Uterus (tissue), 2 donors: Measurements from ENCODE around the gene CRIM1.

Experiments used
- POLR2A ChIP-seq, 2 donors: fragments of 450-650 bp; IDR thresholded peaks; one replicate each; pipeline ENCODE4 v1.6.1; 2016; ENCODE audit warnings: antibody characterized with exemption in 2 of 2, mild to moderate bottlenecking in 1 of 2, moderate library complexity in 1 of 2
- TF ChIP-seq, protein P1 (sequence below), 4 experiments: fragments of 200-600 bp in 2 of 4; fragments of 450-650 bp in 2 of 4; sonication (generic) in 2 of 4; IDR thresholded peaks; one replicate each; pipeline ENCODE4 v1.5.1; 2016 to 2019; ENCODE audit warnings: antibody characterized with exemption in 4 of 4, mild to moderate bottlenecking in 2 of 4, moderate library complexity in 1 of 4

DNA sequence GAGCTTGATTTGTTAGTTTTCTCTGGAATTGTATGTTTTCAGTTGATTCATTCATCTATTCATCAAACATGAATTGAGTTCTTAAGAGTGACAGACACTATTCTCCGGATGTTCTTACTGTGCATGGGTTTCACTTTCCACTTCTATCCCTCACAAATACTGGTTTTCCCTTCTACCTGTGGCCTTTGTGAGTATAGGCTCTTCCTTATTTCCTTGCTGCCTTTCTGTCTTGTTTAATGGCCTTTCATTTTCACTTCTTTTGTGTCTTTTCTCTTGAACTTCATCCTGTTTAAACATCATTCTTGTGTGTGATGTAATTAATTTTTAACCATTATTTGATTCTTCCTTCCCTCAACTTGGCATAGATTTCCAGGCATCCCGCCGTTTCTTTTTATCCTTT is 90.7 kb downstream of the CRIM1 start:
- TF ChIP-seq, protein P1, sequence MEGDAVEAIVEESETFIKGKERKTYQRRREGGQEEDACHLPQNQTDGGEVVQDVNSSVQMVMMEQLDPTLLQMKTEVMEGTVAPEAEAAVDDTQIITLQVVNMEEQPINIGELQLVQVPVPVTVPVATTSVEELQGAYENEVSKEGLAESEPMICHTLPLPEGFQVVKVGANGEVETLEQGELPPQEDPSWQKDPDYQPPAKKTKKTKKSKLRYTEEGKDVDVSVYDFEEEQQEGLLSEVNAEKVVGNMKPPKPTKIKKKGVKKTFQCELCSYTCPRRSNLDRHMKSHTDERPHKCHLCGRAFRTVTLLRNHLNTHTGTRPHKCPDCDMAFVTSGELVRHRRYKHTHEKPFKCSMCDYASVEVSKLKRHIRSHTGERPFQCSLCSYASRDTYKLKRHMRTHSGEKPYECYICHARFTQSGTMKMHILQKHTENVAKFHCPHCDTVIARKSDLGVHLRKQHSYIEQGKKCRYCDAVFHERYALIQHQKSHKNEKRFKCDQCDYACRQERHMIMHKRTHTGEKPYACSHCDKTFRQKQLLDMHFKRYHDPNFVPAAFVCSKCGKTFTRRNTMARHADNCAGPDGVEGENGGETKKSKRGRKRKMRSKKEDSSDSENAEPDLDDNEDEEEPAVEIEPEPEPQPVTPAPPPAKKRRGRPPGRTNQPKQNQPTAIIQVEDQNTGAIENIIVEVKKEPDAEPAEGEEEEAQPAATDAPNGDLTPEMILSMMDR (IDR thresholded peaks at IDR 0.05): no peak
- no peak for TF ChIP-seq POLR2A (IDR thresholded peaks at IDR 0.05)
